B cell (primary cell): ENCODE measurements around the gene RAPGEF1. TPM values are rescaled to one million over a fixed set of nuclear protein-coding genes. Genes with fewer than 3 reads are reported as not detected.
A peak's percentile ranks its signal among the peaks of the same experiment; 100 is the strongest.

Experiments
- ATAC-seq: fragments of 200-7000 bp; cut with Tn5 transposase; one replicate; pipeline ENCODE4 v1.10.0; 2021; ENCODE audit warnings: low read depth, mild to moderate bottlenecking, moderate number of reproducible peaks, moderate library complexity
- CTCF ChIA-PET: fragments of 350-600 bp; sonication (Branson Sonifier 250); formaldehyde crosslinking; loops from one replicate; lab custom pipeline; 2021; ENCODE audit warnings: antibody characterized with exemption, inconsistent platforms; lab: Charles Lee
- POLR2A ChIA-PET: fragments of 350-600 bp; sonication (Branson Sonifier 250); formaldehyde crosslinking; loops from one replicate; lab custom pipeline; 2021; ENCODE audit warnings: antibody characterized with exemption; lab: Charles Lee
- DNase-seq: peaks from one replicate; pipeline ENCODE4 v3.0.0; 2013
- H2AFZ ChIP-seq: 2 replicates; pipeline ENCODE4 v1.6.1; 2012; ENCODE audit warnings: mild to moderate bottlenecking, low read depth, low read length; ENCODE audit not compliant: insufficient read depth, poor library complexity, severe bottlenecking
- H3K27ac ChIP-seq, 2 donors: 1 replicate in 1 of 2; 2 replicates in 1 of 2; pipeline ENCODE4 v1.5.1; 2012 to 2013; ENCODE audit warnings: low read length in 2 of 2, mild to moderate bottlenecking in 2 of 2, moderate library complexity in 1 of 2
- H3K27me3 ChIP-seq, 4 experiments: fragments of 200-600 bp in 1 of 4; sonication (generic) in 1 of 4; replicated peaks in 1 of 4; 1 replicate in 2 of 4; 2 replicates in 2 of 4; pipeline versions ENCODE4 v1.6.1 to v1.7.0; 2013 to 2016; ENCODE audit warnings: low read length in 3 of 4, mild to moderate bottlenecking in 2 of 4, mixed read lengths in 1 of 4, moderate library complexity in 1 of 4; ENCODE audit not compliant: insufficient read depth in 4 of 4, control insufficient read depth in 3 of 4; ENCODE audit errors: control extremely low read depth in 1 of 4
- H3K36me3 ChIP-seq, 2 experiments: replicated peaks in 1 of 2; 1 replicate in 1 of 2; 2 replicates in 1 of 2; pipeline versions ENCODE4 v1.6.1 to v1.7.1; 2013; ENCODE audit warnings: low read length in 1 of 2; ENCODE audit not compliant: insufficient read depth in 2 of 2, control insufficient read depth in 1 of 2; ENCODE audit errors: control extremely low read depth in 1 of 2, extremely low read depth in 1 of 2
- H3K4me1 ChIP-seq, 2 donors: fragments of 200-600 bp in 1 of 2; sonication (generic) in 1 of 2; 1 replicate in 1 of 2; 2 replicates in 1 of 2; pipeline versions ENCODE4 v1.5.1 to v1.6.1; 2013 to 2017; ENCODE audit warnings: low read length in 2 of 2; ENCODE audit not compliant: control insufficient read depth in 2 of 2, insufficient read depth in 2 of 2
- H3K4me2 ChIP-seq: replicated peaks from 2 replicates; pipeline ENCODE3; 2012; ENCODE audit warnings: mild to moderate bottlenecking, low read depth, low read length; ENCODE audit not compliant: poor library complexity, severe bottlenecking
- H3K4me3 ChIP-seq, 5 experiments: fragments of 200-600 bp in 1 of 5; sonication (generic) in 1 of 5; 1 replicate in 3 of 5; 2 replicates in 2 of 5; pipeline versions ENCODE4 v1.5.1 to v1.7.0; 2011 to 2016; ENCODE audit warnings: low read length in 4 of 5, mild to moderate bottlenecking in 4 of 5, low read depth in 2 of 5, control low read depth in 1 of 5, moderate library complexity in 1 of 5; ENCODE audit not compliant: insufficient read depth in 1 of 5; ENCODE audit errors: control extremely low read depth in 1 of 5, extremely low read depth in 1 of 5
- H3K79me2 ChIP-seq: fragments of 200-600 bp; sonication (generic); one replicate; pipeline ENCODE4 v1.6.0; 2016; ENCODE audit warnings: low read length; ENCODE audit not compliant: control insufficient read depth, insufficient read depth
- H3K9ac ChIP-seq: fragments of 200-600 bp; sonication (generic); 2 replicates; pipeline ENCODE4 v1.6.1; 2017; ENCODE audit warnings: mild to moderate bottlenecking, low read length, moderate library complexity
- H3K9me3 ChIP-seq, 3 donors: one replicate each; pipeline versions ENCODE4 v1.6.1 to v1.7.1; 2013; ENCODE audit warnings: low read length in 2 of 3; ENCODE audit not compliant: control insufficient read depth in 2 of 3, insufficient read depth in 1 of 3; ENCODE audit errors: control extremely low read depth in 1 of 3
- H4K20me1 ChIP-seq: 2 replicates; pipeline ENCODE4 v1.6.0; 2012; ENCODE audit warnings: mild to moderate bottlenecking, low read length; ENCODE audit not compliant: insufficient read depth, control insufficient read depth, poor library complexity, severe bottlenecking
- H3K27ac Mint-ChIP-seq: one replicate; pipeline ENCODE4 v1.8.0; 2021; ENCODE audit warnings: mixed read lengths
- H3K27me3 Mint-ChIP-seq: one replicate; pipeline ENCODE4 v1.8.0; 2021; ENCODE audit warnings: mixed read lengths
- H3K4me1 Mint-ChIP-seq: one replicate; pipeline ENCODE4 v1.8.0; 2021; ENCODE audit warnings: mixed read lengths
- H3K4me3 Mint-ChIP-seq: one replicate; pipeline ENCODE4 v1.8.0; 2021; ENCODE audit warnings: mixed read lengths
- H3K9me3 Mint-ChIP-seq: one replicate; pipeline ENCODE4 v1.8.0; 2022; ENCODE audit warnings: mixed read lengths; ENCODE audit not compliant: insufficient read depth
- EZH2 ChIP-seq: IDR thresholded peaks from 2 replicates; pipeline ENCODE4 v1.6.1; 2012; ENCODE audit warnings: borderline replicate concordance, low read depth, mild to moderate bottlenecking, moderate library complexity, low read length; ENCODE audit not compliant: insufficient read depth, poor library complexity, severe bottlenecking
- WGBS: methylation state at CpG from one replicate; pipeline ENCODE4 v1.1.5; 2013; ENCODE audit warnings: missing lambda C conversion rate; ENCODE audit not compliant: insufficient coverage; 5-methylcytosine and 5-hydroxymethylcytosine counted together
- intact Hi-C: fragments of 100-400 bp; cut with micrococcal nuclease; formaldehyde crosslinking; loops from one replicate; pipeline ENCODE4 v1.10.0; 2022
- polyA plus RNA-seq: library from polyadenylated mRNA; depleted of rRNA; stranded (reverse); fragments of >200 nt; gene quantifications from 2 replicates; pipeline ENCODE4 v1.2.3, GENCODE V29; 2012
- total RNA-seq, 2 donors: library from RNA; stranded (reverse); fragments of 120-200 nt in 1 of 2; gene quantifications; 1 replicate in 1 of 2; 2 replicates in 1 of 2; pipeline versions ENCODE4 v1.2.3 to v1.2.4, GENCODE V29; 2013 to 2022
- TF ChIP-seq, protein P1 (sequence below): fragments of 200-600 bp; IDR thresholded peaks from one replicate; pipeline ENCODE4 v1.8.0; 2022; ENCODE audit warnings: antibody characterized with exemption, mild to moderate bottlenecking

Gene RAPGEF1
- total and polyA plus RNA-seq, 2 donors (not counting 1 experiment from before 2014, with no cell fraction given): 134 to 447 TPM

DNA sequence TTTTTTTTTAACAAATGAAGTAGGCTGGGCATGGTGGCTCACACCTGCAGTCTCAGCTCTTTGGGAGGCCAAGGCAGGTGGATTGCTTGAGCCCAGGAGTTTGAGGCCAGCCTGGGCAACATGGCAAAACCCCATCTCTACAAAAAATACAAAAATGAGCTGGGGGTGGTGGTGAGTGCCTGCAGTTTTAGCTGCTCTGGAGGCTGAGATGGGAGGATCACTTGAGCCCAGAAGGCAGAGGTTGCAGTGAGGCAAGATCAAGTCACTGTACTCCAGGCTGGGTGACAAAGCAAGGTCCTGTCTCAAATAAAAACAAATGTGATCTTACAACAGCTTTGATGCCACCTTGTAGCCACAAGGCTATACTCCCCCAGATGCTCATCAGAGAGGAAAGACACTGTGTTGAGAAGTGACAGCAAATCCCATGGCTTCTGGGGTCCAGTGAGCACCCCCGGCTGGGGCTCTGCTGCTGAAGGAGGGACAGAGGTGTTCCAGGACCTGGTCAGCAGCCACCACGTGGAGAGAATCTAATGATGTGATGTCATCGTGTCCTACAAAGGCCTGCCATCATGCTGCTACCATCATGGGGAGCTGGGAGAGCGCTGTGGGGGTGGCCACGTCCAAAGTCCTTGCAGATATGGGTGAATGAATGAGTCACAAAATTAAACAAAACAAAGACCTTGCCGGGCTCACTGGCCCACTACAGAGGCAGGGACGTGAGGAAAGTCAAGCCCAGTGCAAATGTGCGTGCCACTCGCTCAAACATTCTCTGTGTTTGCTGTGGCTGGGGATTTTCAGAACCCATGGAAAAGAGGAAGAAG is 133.9 kb downstream of the RAPGEF1 start:
- Histone ChIP-seq H2AFZ (no peak overlapping the region), H3K4me3 (no peak overlapping the region), H3K79me2 (peaks cover 50% of the 10 kb centered on the region), H3K27me3 (no peaks in the 10 kb centered on the region), H4K20me1 (peaks cover 75% of the 10 kb centered on the region), H3K27ac (no peak overlapping the region), H3K4me2 (no peak overlapping the region), H3K36me3 (peaks cover 27 to 78% of the 10 kb centered on the region in 2 experiments), H3K9me3 (no peaks in the 10 kb centered on the region), H3K9ac (no peak overlapping the region), H3K4me1 (no peaks in the 10 kb centered on the region)
- Mint-ChIP-seq H3K27ac (peak overlapping the region; percentile 79), H3K9me3 (no peaks in the 10 kb centered on the region), H3K4me1 (peaks cover 3% of the 10 kb centered on the region), H3K27me3 (no peaks in the 10 kb centered on the region), H3K4me3 (no peak overlapping the region)
- no peak for ATAC-seq
- no peak for DNase-seq
- intact Hi-C loops: no loop called here
- WGBS: 90% methylated on average over 8 of the region's 9 CpGs
- TF ChIP-seq, protein P1, sequence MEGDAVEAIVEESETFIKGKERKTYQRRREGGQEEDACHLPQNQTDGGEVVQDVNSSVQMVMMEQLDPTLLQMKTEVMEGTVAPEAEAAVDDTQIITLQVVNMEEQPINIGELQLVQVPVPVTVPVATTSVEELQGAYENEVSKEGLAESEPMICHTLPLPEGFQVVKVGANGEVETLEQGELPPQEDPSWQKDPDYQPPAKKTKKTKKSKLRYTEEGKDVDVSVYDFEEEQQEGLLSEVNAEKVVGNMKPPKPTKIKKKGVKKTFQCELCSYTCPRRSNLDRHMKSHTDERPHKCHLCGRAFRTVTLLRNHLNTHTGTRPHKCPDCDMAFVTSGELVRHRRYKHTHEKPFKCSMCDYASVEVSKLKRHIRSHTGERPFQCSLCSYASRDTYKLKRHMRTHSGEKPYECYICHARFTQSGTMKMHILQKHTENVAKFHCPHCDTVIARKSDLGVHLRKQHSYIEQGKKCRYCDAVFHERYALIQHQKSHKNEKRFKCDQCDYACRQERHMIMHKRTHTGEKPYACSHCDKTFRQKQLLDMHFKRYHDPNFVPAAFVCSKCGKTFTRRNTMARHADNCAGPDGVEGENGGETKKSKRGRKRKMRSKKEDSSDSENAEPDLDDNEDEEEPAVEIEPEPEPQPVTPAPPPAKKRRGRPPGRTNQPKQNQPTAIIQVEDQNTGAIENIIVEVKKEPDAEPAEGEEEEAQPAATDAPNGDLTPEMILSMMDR: no peak
- no peak for TF ChIP-seq EZH2
- ChIA-PET CTCF (interaction anchor here (0.7 to 21.7 kb wide), 6 partner anchors 9 to 269 kb away, joined by 3 to 263 read pairs (median 4); partner anchors contain the start of gene RAPGEF1), POLR2A (interaction anchor here (0.6 kb wide), 1 partner anchor 146 kb away, joined by 6 read pairs; no protein-coding TSS in a partner anchor)
